Esophagus squamous epithelium (tissue), 4 donors: ENCODE results near the gene SLC44A3.

Experiments used
- CTCF ChIP-seq, 6 experiments: fragments of 450-650 bp in 4 of 6; fragments of 200-600 bp in 2 of 6; sonication (generic) in 2 of 6; IDR thresholded peaks; one replicate each; pipeline ENCODE4 v1.5.1; 2016 to 2019; ENCODE audit warnings: antibody characterized with exemption in 6 of 6, mild to moderate bottlenecking in 4 of 6, moderate library complexity in 4 of 6
- POLR2A ChIP-seq, 4 donors: fragments of 450-650 bp; IDR thresholded peaks; one replicate each; pipeline ENCODE4 v1.6.1; 2017; ENCODE audit warnings: antibody characterized with exemption in 4 of 4, mild to moderate bottlenecking in 4 of 4, moderate library complexity in 3 of 4

- no peak for TF ChIP-seq CTCF (IDR thresholded peaks at IDR 0.05)
- no peak for TF ChIP-seq POLR2A (IDR thresholded peaks at IDR 0.05)
These were observed 39.0 kb downstream of the SLC44A3 start for GRCh38 chr1:94859174-94859573.
